GM21526 (cell line): Measurements from ENCODE around the gene TMEM53.
"Not testable (repeated sequence)": the region's sequence is repeated elsewhere in the genome, so short reads cannot be mapped to it uniquely, and the experiment has no call there.

Experiments
- ATAC-seq: cut with Tn5 transposase; IDR thresholded peaks from one replicate; pipeline ENCODE4 v1.9.1; 2021; ENCODE audit warnings: moderate library complexity; ENCODE audit not compliant: unreplicated experiment, low FRiP score

The TMEM53 gene

DNA sequence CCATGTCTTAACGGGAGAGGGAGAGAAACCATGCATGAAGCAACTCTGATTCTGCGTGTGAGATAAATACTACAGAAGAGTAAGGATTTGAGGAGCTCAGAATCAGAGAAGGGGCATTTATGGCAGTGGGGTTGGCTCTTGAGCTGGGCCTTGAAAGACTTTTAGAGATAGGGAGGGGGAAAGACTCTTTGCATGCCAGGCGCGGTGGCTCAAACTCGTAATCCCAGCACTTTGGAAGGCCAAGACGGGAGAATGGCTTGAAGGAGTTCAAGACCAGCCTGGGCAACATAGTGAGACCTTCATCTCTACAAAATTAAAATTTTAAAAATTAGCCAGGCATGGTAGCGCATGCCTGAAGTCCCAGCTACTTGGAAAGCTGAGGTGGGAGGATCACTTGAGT is 905 bp upstream of the TMEM53 start:
- no peak for ATAC-seq

DNA sequence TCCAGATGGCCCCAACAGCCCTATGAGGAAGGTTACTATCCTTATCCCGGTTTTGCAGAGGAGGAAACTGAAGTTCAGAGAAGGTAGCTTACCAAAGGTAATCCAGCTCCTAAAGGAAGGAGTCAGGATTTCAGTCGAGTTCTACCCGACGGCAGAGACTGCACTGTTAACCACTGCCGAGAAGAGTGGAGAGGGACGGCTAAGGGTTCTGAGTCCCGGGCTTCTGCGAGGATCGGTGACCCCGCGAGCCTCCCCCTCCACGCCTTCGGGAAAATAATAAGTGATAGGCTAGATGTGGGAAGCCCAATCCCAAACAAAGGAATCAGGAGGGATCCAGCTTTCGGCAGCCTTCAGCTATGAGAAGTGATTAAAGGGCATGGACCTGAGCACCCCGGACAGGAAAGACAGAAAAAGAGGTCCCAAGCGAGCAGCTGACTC is 587 bp downstream of the TMEM53 start:
- ATAC-seq: no peak

DNA sequence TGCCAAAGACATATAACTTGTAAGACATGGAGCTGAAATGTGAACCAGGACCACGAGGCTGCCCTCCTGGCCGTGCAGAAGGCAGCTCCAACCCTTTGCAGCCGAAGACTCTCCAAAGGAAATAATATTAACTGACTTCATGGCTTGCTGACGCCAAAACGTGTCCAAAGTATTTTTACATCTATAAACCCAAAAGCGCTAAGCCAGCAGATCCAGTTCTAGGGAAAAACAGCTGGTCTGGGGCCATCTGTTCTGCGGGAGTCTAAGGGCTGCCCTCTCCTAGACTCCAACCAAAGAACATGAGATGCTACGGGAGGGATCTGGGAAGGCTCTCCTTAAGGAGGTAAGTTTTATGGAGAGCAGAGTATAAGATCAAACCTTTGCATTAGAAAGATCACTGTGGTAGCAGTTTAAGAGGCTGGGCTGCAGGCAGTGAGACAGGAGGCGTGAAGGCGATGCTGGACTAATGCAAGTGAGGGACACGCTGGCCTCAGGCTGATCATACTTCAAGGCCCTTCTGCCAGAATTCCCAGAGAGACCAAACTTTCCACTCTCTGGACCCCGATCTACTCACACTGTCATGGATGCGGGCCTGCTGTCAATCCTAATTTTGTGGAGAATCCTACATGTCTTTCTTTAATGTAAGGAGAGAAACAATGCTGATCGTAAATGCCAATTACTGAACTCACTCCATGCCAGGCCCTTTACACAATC is 1.2 kb downstream of the TMEM53 start:
- ATAC-seq: no peak

DNA sequence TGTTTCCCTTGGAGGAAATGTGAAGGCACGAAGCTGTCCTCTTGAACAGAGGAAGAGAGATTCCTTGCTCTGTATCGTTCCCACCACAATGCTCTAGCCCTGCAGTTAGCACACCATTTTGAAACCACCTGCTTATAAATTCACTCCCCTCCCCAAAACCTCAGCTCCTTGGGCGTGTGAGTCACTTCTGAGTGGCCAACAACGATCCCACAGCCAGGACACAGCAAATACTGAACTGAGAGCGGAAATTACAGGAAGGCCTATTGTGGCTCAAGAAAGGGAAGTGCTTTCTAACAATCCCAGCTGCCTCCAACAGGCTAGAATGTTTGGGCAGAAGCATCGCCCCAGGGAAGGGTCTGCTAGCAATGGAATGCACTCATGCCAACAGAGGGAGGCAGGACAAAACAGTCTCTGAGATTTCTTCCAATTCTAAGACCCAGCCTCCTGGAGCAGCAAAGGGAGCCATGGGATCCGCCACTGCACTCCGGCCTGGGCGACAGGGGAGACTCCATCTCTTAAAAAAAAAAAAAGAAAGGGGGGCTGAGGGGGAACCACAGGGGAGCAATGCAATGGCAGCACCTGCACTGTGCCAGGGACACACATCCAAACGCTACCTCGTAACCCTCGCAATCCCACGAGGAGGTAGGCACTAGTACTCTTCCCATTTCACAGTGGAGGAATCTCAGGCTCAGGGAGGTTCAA is 1.9 kb downstream of the TMEM53 start:
- ATAC-seq: no peak

DNA sequence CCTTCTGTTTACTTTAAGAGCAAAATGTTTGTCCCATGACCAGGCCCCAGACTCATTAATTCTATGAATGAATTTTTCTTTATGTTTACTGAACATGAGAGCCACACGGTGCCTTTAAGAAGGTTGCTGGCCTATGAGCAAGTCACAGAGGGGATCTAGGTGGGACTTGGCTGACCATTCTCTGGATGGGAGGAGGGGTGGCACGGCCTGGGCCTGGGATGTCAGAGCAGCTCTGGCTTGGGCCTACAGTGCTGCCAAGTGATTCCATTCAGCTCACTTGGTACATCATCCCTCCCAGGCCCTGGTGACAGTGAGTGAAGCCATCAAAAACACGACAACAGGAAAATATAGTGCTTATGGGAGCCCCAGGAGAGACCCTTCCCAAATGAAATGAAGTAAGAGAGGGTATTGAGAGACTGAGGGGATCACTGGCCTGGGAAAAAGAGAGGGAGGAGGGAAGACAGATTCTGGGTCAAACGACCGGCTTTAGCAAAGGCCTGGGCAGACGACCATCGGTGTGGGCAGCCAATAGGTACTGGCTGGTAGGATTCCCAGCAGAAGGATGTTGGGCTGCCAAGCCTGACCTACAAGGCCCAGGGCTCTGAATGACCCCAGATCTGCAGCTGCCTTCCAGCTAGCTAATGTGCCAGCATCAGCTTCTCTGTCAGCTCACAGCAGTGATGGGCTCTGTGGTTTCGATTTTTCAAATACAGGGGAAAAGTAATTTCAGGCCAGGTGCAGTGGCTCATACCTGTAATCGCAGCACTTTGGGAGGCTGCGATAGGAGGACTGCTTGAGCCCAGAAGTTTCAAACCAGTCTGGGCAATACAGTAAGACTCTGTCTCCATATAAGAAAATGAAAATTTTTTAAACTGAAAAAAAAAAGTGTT is 3.3 kb downstream of the TMEM53 start:
- no peak for ATAC-seq

DNA sequence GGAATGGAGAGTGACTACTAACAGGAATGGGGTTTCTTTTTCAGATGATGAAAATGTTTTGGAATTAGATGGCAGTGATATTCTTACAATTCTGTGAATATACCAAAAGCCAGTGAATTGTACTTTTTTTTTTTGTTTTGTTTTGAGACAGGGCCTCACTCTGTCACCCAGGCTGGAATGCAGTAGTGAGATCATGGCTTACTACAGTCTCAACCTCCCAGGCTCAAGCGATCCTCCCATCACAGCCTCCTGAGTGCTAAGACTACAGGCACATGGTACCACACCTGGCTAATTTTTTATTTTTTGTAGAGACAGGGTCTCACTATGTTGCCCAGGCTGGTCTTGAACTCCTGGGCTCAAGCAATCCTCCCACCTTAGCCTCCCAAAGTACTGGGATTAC is 7.6 kb downstream of the TMEM53 start:
- not testable (repeated sequence) for ATAC-seq

DNA sequence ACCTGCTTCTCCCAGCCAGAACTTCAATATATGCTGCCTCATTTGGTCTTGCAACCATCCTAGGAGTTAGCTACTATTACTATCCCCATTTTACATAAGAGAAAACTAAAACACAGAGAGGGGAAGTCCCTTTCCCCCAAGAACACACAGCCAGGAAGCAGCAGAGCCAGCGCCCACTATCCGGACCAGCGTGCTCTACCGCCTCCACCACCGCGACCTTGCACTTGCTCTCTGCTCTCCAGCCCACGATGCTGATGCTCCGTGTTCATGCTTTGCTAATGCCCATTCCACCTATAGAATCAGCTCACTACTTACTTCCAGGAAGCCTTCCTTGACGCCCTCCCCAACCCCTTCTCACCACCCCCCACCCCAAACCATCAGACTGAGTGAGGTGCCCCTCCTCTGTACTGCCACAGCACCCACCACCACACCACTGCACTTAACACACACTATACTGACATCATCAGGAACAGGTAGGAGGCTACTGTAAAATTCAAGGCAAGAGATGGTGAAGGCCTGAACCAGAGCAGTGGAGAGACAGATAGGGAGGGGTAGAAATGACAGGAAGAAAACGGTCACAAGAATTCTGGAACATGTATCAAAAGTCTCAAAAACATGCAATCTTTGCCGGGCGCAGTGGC is 9.4 kb downstream of the TMEM53 start:
- no peak for ATAC-seq

DNA sequence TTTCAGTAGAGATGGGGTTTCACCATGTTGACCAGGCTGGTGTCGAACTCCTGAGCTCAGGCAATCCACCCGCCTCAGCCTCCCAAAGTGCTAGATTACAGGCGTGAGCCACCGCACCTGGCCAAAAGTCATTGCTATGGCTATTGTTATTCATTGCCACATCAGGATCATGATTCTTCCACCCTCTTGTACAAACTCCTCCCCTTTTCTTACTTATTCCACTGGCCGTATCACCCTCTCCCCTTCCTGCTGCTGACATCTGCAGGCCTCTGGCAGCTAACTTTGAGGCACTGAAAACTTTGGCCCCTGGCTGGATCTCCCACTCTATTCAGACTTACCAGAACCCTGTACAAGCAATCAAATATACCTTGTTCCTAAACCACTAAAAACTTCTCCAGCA is 10.9 kb downstream of the TMEM53 start:
- ATAC-seq: no peak

DNA sequence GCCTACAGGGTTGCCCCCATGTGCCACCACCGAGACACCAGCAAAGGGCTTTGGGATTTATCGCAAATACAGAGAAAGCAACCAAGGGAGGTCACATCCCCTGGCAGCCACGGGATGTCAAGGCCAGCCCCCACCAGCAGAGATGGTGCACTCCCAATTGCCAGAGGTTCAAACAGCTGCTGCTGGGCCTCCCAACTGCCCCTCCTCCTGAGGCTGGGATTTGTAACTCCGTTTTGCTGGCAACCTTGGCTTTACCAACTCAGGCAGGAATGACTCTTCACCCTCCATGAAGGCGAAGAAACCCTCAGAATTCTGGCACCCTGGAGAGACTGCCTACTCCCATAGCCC is 11.6 kb downstream of the TMEM53 start:
- ATAC-seq: no peak

DNA sequence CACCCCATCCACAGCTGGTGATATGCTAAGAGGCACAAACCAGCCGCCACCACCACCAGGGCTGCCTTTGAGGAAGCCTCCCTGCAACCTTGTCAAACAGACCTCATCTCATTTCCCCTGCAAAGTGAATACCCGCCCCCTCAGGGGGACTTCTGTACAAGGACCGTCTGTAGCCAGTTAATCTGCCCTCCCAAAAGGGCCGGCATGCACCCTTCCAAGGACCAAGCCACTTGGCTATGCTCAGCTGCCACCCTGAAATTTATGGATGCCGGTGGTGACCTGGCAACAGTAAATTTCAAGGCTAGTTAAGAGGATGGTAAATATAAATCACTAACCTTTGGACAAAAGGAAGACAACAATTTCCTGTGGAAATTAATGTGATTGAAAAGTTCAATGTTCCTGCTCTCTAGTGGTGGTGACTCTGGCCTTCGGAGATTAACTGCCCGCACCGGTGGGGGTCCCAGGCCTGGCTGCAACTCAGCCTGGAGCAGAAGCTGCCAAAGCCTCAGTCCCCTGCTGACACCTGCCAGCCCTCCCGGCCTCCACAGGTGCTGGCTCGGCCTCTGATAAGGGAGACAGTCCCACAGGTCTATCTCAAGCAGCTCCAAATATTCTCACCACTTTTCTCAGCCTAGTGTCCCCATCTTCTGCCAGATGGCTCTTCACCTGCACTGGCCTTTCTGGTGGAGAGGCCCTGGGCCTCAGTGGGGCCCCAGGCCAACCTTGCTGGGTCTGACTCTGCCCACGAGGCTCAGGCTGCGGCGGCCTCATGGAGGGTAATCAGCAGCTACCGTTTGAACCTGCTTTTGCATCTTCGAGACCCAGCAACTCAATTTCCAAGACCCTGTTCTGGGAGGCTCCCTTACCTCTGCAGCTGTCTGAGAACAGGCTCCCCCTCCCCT is 12.2 kb downstream of the TMEM53 start:
- no peak for ATAC-seq

DNA sequence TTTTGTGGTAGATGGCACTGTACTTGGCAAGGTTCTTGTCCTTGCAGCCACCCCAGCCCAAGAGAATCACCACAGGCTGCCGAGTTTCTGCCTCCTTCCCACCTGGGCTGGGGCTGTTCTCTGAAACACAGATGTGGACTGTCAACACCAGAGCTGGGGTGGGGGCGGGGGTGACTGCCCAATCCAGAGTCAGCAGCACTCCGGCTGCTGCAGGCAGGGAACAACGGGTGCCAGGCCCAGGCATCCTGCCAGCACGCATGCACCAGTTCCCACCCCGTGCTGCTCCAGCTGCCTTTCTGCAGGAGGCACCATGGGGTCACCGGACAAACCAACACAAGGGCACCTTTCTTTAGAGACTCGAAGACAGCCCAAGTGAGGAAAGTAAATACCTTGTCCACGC is 14.1 kb downstream of the TMEM53 start:
- no peak for ATAC-seq

DNA sequence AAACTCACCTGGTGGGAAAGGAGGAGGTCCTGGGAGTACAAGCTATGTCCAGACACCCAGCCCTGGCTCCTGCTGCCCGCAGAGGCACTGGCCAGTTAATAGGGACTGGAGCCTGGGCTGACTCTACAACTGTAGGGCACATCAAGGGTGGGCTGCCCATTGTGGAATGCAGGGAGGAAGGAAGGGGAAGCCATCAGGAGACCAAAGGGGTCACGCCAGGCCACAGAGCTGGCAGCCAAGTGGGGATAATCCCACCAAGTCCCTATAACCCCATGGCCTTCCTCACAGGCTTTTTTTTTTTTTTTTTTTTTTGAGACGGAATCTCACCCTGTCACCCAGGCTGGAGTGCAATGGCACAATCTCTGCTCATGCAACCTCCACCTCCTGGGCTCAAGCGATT is 14.7 kb downstream of the TMEM53 start:
- no peak for ATAC-seq

DNA sequence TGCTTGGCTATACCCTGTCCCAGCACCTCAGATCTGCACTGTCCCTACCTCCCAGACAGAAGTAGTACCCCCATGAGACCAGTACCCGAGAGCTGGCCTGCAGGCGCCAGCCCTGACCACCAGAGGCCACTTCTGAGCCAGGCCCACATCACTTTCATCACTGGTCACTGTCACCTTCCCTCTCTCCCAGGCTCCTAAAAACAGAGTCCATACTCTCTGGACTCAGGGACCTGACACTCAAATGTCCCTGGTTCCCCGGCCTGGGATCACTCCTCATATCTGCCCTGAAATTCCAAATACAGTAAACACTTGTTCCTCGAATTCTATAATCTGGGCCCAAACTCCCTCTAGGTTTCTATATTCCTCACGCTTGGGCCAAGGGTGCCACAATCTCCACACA is 18.7 kb downstream of the TMEM53 start:
- no peak for ATAC-seq

DNA sequence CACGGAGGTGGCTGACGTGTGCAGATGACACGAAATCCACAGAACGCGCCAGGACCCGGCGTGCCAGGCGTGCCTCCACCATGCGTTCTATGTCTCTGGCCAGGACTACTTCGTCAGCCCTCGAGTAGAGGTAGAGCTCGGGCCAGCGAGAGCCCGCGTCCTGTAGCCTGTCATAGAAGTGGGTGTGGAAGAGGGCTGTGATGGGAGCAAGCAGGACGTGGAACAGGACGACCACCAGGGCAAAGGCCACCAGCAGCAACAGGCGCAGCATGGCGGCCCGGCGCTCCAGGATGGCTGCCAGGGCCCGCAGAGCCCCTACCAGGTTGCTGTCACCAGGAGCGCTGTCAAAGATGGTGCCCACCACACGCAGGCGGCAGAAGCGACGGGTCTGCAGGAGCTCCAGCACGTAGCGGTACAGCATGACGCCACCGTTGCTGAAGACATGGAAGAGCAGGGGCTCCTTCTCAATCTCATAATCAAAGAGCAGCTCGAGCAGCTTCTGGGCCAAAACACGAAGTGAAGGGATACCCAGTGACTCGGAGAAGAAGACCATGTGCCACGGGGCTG is 19.6 kb downstream of the TMEM53 start:
- ATAC-seq: no peak

DNA sequence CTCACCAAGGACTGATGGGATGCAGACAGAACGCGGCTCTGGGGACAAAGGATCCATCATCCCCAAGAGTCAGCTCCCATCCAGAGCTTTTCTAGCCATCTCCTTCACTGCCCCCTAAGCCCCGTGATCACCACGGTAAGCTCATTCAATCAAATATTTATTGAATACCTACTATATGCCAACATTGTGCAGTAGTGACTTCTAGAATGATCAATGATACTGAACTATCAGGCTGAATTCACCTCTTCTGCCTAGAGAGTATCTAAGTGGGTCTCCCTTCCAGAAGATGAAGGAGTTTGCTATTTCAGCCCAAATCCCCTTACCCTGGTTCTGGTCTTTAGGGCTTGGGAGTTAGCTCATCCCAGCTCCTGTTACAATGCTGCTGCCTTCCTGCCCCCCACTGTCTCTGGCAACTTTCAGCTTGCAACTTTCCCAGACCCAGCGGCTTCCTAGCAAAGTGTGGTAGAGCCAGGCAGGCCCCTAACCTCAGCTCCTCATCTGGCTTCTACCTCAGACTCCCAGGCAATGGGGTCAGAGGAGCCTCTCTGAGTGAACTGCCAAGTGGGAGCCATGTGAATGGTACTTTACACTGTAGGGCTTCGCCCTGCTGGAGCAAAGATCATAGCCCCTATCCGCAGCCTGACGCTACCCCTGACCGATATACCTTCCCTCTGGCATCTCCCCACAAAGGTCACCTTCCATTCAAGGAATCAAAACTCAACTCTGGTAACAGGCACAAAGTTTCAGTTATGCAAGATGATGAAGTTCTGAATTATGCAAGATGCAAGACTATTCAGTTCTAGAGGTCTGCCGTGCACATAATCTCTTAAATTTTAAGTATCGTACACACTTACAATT is 20.9 kb downstream of the TMEM53 start:
- no peak for ATAC-seq

DNA sequence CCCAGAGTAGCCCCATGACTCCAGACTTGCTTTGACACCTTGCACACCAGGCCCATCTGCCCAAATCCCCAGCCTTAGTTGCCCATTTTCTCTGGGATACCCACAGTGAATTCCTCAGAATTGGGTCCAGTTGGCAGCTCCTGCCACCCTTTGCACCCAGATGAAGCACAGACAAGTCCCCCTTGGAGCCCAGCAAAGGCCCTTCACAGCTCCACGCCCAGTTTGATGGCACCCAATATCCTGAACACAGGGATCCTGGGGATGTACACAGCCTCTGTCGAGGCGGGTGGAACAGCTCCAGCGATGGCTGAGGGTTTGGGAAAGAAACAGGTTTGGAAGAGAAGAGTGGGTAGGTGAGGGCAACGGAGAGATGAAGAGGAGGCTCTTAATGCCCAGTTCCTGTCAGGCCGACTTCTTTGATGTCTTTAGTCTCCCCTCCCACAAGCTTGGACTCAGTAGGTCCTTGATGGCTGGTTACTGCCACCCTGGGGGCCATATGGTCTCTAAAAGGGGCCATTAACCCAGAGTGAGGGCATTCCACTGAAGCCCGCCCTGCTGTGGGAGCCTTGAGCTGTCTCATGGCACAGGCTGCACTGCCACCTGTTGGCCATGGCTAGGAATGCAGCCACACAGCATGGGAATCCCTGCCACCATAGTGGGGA is 21.7 kb downstream of the TMEM53 start:
- peak; percentile 67 for ATAC-seq

DNA sequence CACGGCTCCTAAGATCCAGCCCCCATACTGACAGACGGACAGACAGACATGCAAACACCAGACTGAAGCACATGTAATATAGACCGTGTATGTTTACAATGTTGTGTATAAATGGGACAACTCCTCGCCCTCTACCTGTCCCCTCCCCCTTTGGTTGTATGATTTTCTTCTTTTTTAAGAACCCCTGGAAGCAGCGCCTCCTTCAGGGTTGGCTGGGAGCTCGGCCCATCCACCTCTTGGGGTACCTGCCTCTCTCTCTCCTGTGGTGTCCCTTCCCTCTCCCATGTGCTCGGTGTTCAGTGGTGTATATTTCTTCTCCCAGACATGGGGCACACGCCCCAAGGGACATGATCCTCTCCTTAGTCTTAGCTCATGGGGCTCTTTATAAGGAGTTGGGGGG is 23.2 kb downstream of the TMEM53 start:
- no peak for ATAC-seq

DNA sequence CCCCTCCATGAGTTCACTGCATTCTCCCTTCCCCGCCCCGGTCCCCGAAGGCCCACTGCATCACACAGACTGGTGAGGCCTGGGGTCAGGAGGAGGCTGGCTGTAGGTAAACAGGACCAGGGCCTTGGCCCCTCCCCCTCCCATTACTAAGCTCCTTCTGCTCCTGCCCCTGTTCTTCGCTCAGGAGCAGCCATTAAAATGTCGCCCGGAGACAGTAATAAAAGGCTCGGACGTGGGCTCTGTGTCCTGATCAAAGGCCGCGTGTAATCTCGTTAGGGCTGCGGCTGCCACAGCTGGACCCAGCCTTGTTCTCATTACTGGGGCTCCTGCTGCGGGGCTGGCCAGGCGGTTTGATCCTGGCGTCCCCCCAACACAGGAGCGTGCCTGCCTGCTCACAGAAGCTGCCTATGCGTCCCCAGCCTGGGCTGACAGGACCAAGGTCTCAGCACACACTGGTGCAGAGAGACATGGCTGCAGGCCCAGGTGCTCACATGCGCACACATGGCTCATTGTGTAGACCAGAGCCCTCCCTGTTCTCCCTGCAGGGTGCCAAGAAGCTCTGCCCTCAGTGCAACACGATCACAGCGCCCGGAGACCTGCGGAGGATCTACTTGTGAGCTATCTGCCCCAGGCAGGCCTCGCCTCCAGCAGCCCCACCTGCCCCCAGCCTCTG is 24.0 kb downstream of the TMEM53 start:
- ATAC-seq: no peak
